OCI-LY3 (cell line): ENCODE results near the gene IMMT.

Experiments
- H2AFZ ChIP-seq: fragments of 200-600, 300-600 bp; shearing (Covaris generic); 2 replicates; pipeline ENCODE4 v1.6.0; 2014; ENCODE audit warnings: antibody characterized with exemption, low read depth, low read length
- H3K27ac ChIP-seq: fragments of 200-600, 300-600 bp; sonication (generic); 2 replicates; pipeline ENCODE4 v1.5.1; 2014; ENCODE audit warnings: mild to moderate bottlenecking, low read length, moderate library complexity, mixed read lengths
- H3K27me3 ChIP-seq: fragments of 200-600, 300-600 bp; sonication (generic); 2 replicates; pipeline ENCODE4 v1.6.1; 2014; ENCODE audit warnings: low read depth, low read length, mixed read lengths
- H3K36me3 ChIP-seq: fragments of 200-600, 300-600 bp; sonication (generic); replicated peaks from 2 replicates; pipeline ENCODE3; 2014; ENCODE audit warnings: low read depth, low read length, mixed read lengths
- H3K4me1 ChIP-seq: fragments of 300-600, 200-600 bp; sonication (generic); 2 replicates; pipeline ENCODE4 v1.6.1; 2014; ENCODE audit warnings: low read length, mixed read lengths
- H3K4me2 ChIP-seq: fragments of 200-600, 300-600 bp; sonication (generic); 2 replicates; pipeline ENCODE4 v1.6.1; 2014; ENCODE audit warnings: low read length, mixed read lengths
- H3K4me3 ChIP-seq: fragments of 300-600, 200-600 bp; sonication (generic); 2 replicates; pipeline ENCODE4 v1.5.1; 2014; ENCODE audit warnings: antibody characterized with exemption, mild to moderate bottlenecking, low read length, moderate library complexity
- H3K79me2 ChIP-seq: fragments of 300-600, 200-600 bp; shearing (Covaris generic); 2 replicates; pipeline ENCODE4 v1.6.1; 2014; ENCODE audit warnings: mild to moderate bottlenecking, low read length, mixed read lengths
- H3K9ac ChIP-seq: fragments of 300-600, 200-600 bp; shearing (Covaris generic); 2 replicates; pipeline ENCODE4 v1.6.0; 2014; ENCODE audit warnings: mild to moderate bottlenecking, low read length, moderate library complexity
- H3K9me3 ChIP-seq: fragments of 200-600, 300-600 bp; shearing (Covaris generic); 2 replicates; pipeline ENCODE4 v1.6.1; 2014; ENCODE audit warnings: low read length, mixed read lengths; ENCODE audit not compliant: insufficient read depth
- H4K20me1 ChIP-seq: fragments of 200-600, 300-600 bp; sonication (generic); 2 replicates; pipeline ENCODE4 v1.6.1; 2016; ENCODE audit warnings: low read length, mixed read lengths; ENCODE audit not compliant: insufficient read depth
- EZH2phosphoT487 ChIP-seq: fragments of 200-600 bp; shearing (Covaris generic); IDR thresholded peaks from 2 replicates; pipeline ENCODE4 v1.6.1; 2018; ENCODE audit warnings: antibody characterized with exemption, mixed run types, low read depth
- TF ChIP-seq, protein P1 (sequence below): fragments of 200-600, 300-600 bp; sonication (generic); IDR thresholded peaks from 2 replicates; pipeline ENCODE4 v1.5.1; 2014; ENCODE audit warnings: antibody characterized with exemption, low read length, low read depth

Gene IMMT

DNA sequence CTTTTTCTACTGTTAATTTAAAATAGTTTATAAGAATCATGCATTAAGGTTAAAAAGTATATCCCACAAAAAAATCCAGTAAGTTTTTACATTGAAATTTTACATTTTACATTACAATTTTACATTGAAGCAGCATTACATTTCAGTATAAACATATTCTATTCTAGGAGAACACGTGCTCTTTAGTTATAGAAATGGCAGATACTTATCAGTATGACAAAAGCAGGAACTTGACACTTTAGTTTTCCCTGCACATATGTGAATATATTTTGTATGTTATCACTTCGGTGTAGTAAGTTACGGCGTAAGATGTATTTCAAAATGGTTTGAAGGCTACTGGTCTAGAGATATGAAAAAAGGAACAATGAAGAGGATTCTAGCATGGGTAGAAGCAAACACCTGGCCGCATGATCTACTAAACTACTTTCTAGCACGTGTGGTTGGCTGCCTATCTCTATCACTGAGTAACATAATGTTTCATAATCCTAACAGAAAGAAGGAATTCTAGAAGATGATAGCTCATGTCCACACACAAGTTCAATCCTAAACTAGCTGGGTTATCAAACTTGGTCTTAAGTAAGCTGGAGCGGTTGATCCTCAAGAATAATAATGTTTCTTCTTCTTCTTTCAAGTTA is 5.4 kb downstream of the IMMT start:
- Histone ChIP-seq H3K4me3 (no peak overlapping the region), H2AFZ (no peak overlapping the region), H3K79me2 (peaks cover 100% of the 10 kb centered on the region), H3K4me2 (no peak overlapping the region), H3K9me3 (no peaks in the 10 kb centered on the region), H3K27ac (no peak overlapping the region), H3K9ac (no peak overlapping the region), H4K20me1 (peaks cover 52% of the 10 kb centered on the region), H3K27me3 (no peaks in the 10 kb centered on the region), H3K36me3 (peaks cover 16% of the 10 kb centered on the region), H3K4me1 (peaks cover 30% of the 10 kb centered on the region)
- TF ChIP-seq, protein P1, sequence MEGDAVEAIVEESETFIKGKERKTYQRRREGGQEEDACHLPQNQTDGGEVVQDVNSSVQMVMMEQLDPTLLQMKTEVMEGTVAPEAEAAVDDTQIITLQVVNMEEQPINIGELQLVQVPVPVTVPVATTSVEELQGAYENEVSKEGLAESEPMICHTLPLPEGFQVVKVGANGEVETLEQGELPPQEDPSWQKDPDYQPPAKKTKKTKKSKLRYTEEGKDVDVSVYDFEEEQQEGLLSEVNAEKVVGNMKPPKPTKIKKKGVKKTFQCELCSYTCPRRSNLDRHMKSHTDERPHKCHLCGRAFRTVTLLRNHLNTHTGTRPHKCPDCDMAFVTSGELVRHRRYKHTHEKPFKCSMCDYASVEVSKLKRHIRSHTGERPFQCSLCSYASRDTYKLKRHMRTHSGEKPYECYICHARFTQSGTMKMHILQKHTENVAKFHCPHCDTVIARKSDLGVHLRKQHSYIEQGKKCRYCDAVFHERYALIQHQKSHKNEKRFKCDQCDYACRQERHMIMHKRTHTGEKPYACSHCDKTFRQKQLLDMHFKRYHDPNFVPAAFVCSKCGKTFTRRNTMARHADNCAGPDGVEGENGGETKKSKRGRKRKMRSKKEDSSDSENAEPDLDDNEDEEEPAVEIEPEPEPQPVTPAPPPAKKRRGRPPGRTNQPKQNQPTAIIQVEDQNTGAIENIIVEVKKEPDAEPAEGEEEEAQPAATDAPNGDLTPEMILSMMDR: no peak

- Histone ChIP-seq H3K4me2 (no peak overlapping the region), H3K36me3 (peaks cover 16% of the 10 kb centered on the region), H3K9me3 (no peaks in the 10 kb centered on the region), H3K27me3 (no peaks in the 10 kb centered on the region), H4K20me1 (peaks cover 35% of the 10 kb centered on the region), H3K79me2 (peaks cover 100% of the 10 kb centered on the region), H3K4me3 (no peak overlapping the region), H3K9ac (no peak overlapping the region), H2AFZ (no peak overlapping the region), H3K27ac (no peak overlapping the region), H3K4me1 (peaks cover 21% of the 10 kb centered on the region)
- TF ChIP-seq EZH2phosphoT487: no peak
- TF ChIP-seq, protein P1: no peak
These were observed 8.8 kb downstream of the IMMT start for GRCh38 chr2:86186431-86186830.

GRCh38 chr2:86185517-86186212 is 9.6 kb downstream of the IMMT start:
- Histone ChIP-seq H3K27me3 (no peaks in the 10 kb centered on the region), H3K79me2 (peaks cover 99% of the 10 kb centered on the region), H3K36me3 (peaks cover 20% of the 10 kb centered on the region), H2AFZ (no peak overlapping the region), H3K4me1 (peaks cover 21% of the 10 kb centered on the region), H3K27ac (peak overlapping the region; percentile 16; the same call in 1 of the 2 replicates), H3K9ac (no peak overlapping the region), H4K20me1 (peaks cover 35% of the 10 kb centered on the region), H3K4me3 (no peak overlapping the region), H3K9me3 (no peaks in the 10 kb centered on the region), H3K4me2 (peak overlapping the region; percentile 6)
- TF ChIP-seq EZH2phosphoT487: no peak
- TF ChIP-seq, protein P1: no peak

GRCh38 chr2:86176597-86176996 is 18.7 kb downstream of the IMMT start:
- Histone ChIP-seq H3K27ac (no peak overlapping the region), H3K79me2 (peaks cover 31% of the 10 kb centered on the region)
- TF ChIP-seq EZH2phosphoT487: no peak
- TF ChIP-seq, protein P1: no peak

More at GRCh38 chr2:86176597-86176996, 18.7 kb downstream of the IMMT start:
- Histone ChIP-seq H3K9ac (no peak overlapping the region), H3K9me3 (no peaks in the 10 kb centered on the region), H3K27me3 (no peaks in the 10 kb centered on the region), H3K4me1 (peaks cover 10% of the 10 kb centered on the region), H3K36me3 (peaks cover 27% of the 10 kb centered on the region), H2AFZ (no peak overlapping the region), H4K20me1 (0 out of 2 replicates have a peak, but pooled peaks cover 4% of the 10 kb centered on the region), H3K4me2 (no peak overlapping the region), H3K4me3 (no peak overlapping the region)
